ENCODE measurements around the gene CLMP.

DNA sequence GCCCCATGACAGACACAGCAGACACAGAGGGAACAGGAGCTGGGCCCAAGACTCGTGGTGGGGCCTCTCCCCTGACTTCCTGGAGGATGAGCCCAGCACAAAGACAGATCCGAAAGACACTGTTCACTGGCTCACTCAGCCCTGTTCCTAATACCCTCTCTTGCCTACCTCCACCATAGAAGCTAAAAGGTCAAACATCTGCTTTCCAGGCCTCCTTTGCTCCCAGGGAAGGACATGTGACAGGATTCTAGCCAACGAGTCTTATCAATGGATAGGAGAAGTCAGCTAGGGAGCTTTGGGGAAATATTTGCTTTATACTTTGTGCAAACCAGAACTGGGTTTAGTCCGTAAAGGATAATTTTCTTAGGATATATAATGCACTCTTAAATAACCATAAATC, 8.4 kb upstream of the CLMP start:
- TF ChIP-seq, protein P1, sequence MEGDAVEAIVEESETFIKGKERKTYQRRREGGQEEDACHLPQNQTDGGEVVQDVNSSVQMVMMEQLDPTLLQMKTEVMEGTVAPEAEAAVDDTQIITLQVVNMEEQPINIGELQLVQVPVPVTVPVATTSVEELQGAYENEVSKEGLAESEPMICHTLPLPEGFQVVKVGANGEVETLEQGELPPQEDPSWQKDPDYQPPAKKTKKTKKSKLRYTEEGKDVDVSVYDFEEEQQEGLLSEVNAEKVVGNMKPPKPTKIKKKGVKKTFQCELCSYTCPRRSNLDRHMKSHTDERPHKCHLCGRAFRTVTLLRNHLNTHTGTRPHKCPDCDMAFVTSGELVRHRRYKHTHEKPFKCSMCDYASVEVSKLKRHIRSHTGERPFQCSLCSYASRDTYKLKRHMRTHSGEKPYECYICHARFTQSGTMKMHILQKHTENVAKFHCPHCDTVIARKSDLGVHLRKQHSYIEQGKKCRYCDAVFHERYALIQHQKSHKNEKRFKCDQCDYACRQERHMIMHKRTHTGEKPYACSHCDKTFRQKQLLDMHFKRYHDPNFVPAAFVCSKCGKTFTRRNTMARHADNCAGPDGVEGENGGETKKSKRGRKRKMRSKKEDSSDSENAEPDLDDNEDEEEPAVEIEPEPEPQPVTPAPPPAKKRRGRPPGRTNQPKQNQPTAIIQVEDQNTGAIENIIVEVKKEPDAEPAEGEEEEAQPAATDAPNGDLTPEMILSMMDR (IDR thresholded peaks at IDR 0.05) = no peak
- no peak for TF ChIP-seq POLR2A (IDR thresholded peaks at IDR 0.05)

Measured in body of pancreas (tissue), 4 donors.